GM12892 (cell line): ENCODE measurements around the gene ANKRD44.

Experiments used
- DNase-seq: peaks from one replicate; pipeline ENCODE4 v3.0.0; 2011; ENCODE audit not compliant: insufficient read length
- FAIRE-seq: peaks from 2 replicates; lab custom pipeline; 2011; peaks lifted over from hg19 to GRCh38; lab: Jason Lieb, UNC
- POLR2A ChIP-seq: IDR thresholded peaks from 2 replicates; pipeline ENCODE4 v1.6.1; 2011; ENCODE audit warnings: low read depth, low read length, control low read depth
- POLR2AphosphoS5 ChIP-seq: IDR thresholded peaks from 2 replicates; pipeline ENCODE4 v1.6.1; 2011; ENCODE audit warnings: low read depth, low read length, control low read depth
- TAF1 ChIP-seq: IDR thresholded peaks from 2 replicates; pipeline ENCODE4 v1.6.1; 2011; ENCODE audit warnings: low read depth, mild to moderate bottlenecking, control low read depth, low read length, borderline replicate concordance

Gene ANKRD44

DNA sequence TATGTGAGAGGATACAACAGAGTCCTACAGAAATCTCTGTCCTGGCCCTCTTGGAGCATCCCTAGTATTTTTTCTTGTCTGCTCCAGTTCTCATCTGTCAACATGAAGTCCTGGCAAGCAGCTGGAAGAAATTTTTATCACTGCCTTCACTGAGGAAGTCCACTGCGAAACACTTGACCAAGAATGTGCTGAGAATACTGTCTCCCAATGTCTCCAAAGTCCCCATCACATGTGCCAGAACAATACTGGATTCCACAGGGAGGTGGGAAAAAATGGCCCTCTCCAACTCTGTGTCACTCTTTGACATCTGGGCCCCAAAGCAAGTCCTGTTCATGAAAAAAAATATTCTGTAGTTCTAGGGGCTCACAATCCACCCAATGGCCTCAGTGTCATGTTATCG is 351.3 kb downstream of the ANKRD44 start:
- TF ChIP-seq TAF1 (no peak), POLR2AphosphoS5 (no peak), POLR2A (no peak)
- DNase-seq (no peak), FAIRE-seq (no peak)

DNA sequence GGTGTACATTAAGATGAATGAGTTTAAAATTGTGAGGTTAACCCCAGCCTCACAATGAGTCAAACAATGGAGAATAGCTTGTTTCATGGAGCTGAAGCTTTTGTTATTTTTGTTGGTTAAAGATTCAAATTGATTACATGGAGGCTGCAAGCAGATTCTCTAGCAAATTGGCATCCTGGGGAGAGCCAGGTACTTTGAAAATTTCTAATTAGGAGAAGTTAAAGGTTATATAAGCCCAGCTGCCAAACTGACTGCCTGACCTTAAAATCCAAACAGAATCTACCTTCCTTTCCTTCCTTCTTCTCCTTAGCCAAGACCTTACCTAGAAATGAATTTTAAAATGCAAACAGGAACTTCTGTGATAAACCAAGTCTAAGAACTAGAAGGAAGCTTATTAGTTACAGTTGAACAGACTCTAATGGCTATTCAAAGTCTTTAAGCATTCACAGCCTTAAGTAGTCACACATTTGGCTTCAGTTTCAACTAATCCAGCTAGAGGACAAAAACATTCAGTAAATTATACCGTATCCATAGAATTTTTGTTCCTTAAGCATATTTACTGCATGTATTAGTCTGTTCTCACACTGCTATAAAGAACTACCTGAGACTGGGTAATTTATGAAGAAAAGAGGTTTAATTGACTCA is 352.6 kb downstream of the ANKRD44 start:
- DNase-seq = no peak
- FAIRE-seq = no peak
- TF ChIP-seq TAF1 (no peak), POLR2AphosphoS5 (no peak), POLR2A (no peak)

DNA sequence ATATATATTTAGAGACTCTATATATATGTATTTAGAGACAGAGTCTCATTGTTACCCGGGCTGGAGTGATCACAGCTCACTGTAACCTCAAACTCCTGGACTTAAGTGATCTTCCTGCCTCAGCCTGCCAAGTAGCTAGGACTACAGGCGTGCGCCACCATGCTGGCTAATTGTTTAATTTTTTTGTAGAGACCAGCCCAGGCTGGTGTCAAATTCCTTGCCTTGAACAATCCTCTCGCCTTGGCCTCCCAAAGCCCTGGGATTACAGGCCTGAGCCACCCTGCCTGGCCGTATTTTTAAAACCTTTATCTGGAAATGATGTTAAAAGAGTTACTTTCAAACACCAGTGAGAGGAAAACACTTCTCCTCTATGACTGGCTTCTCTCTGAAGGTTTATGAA is 353.1 kb downstream of the ANKRD44 start:
- TF ChIP-seq POLR2AphosphoS5 (no peak), POLR2A (no peak), TAF1 (no peak)
- no peak for DNase-seq
- FAIRE-seq = no peak

DNA sequence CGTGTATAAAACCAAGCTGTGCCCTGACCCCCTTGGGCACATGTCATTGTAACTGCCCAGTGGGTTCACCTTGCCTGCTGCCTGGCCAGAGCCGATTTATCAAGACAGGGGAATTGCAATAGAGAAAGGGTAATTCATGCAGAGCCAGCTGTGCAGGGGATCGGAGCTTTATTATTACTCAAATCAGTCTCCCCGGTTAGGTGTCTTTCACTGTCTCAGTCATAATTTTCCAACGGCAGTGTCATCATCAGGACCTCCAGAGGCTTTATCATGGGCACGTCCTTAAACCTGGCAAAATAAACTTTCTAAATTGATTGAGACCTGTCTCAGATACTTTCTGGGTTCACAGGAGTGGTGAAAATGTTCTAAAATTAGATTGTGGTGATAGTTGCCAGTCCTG is 354.5 kb downstream of the ANKRD44 start:
- DNase-seq (no peak), FAIRE-seq (no peak)
- no peak for TF ChIP-seq TAF1
- TF ChIP-seq POLR2AphosphoS5 = no peak
- no peak for TF ChIP-seq POLR2A

DNA sequence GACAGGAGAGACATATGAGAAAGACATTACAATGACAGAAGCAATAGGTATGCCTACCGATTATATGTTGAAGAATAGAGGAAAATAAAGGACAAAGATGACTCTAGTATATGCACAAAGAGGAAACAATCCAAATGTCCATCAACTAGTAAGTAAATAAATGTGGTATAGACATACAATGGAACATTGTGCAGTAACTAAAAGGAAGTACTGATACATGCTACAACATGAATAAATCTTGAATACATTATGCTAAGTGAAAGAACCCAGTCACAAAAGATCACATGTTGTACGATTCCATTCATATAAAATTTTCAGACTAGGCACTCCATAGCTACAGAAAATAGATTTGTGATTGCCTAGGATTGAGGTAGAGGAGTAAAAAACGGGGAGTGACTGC is 355.5 kb downstream of the ANKRD44 start:
- TF ChIP-seq POLR2A (no peak), TAF1 (no peak), POLR2AphosphoS5 (no peak)
- DNase-seq (no peak), FAIRE-seq (no peak)

DNA sequence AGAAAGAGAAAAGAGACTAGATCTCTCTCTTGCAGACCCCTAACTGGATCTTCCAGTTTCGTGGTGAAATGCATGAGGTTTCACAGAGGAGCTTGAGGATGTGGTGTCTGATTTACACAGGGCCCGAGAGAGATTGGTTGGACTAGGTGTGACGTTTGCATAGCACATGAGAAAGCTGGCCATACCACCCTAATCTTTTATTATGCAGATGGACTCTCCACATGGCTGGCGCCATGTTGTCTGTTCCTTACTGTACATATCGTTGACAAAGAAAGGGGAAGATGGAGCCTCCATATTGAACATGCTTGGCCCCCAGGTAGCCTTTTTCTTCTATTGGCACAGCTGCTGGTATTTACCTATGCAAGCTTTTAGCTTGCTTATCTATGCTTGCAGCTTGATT is 356.6 kb downstream of the ANKRD44 start:
- no peak for TF ChIP-seq POLR2A
- TF ChIP-seq TAF1 = no peak
- no peak for TF ChIP-seq POLR2AphosphoS5
- FAIRE-seq (no peak), DNase-seq (no peak)

DNA sequence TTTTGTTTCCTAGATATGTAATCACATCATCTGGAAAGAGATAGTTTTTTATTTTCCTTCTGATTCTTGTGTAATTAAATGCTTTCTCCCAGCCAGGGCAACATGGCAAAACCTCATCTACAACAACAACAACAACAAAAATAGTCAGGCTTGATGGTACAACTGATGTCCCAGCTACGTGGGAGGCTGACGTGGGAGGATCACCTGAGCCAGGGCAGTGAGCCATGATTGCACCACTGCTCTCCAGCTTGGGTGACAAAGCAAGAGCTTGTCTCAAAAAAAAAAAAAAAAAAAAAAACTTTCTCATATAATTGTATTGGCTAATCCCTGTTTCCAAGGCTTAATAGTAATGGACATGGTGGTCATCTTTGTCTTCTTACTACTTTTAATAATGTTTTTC is 357.6 kb downstream of the ANKRD44 start:
- DNase-seq (no peak), FAIRE-seq (no peak)
- TF ChIP-seq POLR2A = no peak
- no peak for TF ChIP-seq POLR2AphosphoS5
- no peak for TF ChIP-seq TAF1

DNA sequence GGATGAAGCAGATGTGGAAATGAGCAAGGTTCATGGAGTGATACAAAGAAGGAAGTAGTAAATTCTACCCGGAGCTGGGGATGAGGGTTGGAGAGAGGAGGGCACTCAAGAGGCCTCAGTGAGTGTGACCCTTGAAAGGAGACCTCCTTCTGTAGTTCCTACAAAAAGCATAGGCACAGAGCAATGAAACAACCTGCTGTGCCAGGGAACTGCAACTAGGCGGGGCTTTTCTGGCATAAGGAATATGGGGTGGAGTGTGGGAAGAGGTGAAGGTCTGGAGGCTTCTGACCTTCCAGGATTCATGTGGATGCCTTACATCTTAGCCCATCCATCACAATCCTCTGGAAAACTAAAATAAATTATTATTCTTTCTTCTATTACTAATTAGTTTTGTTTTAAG is 358.6 kb downstream of the ANKRD44 start:
- FAIRE-seq = no peak
- DNase-seq = no peak
- no peak for TF ChIP-seq POLR2AphosphoS5
- TF ChIP-seq POLR2A = no peak
- TF ChIP-seq TAF1 = no peak

DNA sequence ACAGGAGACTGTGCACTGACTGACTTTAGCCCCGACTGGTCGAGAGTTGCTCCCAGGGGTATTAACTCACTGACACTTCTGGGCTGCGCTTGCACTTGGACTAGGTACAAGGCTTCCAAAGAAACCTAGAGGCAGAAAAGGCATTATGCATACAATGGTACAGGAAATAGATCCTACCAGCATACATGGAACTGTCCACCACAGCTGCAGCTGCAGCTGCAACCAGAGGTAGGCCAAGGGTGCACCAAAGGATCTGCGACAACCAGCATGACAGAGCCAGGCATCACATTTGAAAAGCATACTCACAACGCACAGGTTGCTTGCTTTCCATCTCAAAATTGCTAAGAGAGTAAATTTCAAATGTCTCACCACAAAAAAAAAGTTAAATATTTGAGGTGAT is 361.5 kb downstream of the ANKRD44 start:
- DNase-seq (no peak), FAIRE-seq (no peak)
- TF ChIP-seq TAF1 (no peak), POLR2AphosphoS5 (no peak), POLR2A (no peak)

DNA sequence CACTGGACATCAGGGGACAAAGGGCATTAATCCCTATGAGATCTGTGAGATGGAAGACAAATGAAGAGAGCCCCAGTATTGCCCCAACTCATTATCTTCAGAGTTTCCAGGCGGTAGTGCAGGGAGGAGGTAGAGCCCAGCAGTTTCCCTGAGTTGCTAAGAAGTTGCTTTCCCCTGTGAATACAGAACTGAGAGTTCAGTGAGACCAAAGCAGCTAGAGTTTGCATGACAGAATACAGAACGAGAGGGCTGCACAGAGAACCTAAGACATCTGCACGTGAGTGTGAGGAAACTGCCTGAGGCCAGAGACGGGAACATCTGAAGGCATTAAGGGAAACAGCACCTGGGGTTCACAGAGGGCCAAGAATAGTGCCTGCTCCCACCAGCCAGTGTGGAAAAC is 366.0 kb downstream of the ANKRD44 start:
- DNase-seq (peak; percentile 19), FAIRE-seq (peak; percentile 48)

DNA sequence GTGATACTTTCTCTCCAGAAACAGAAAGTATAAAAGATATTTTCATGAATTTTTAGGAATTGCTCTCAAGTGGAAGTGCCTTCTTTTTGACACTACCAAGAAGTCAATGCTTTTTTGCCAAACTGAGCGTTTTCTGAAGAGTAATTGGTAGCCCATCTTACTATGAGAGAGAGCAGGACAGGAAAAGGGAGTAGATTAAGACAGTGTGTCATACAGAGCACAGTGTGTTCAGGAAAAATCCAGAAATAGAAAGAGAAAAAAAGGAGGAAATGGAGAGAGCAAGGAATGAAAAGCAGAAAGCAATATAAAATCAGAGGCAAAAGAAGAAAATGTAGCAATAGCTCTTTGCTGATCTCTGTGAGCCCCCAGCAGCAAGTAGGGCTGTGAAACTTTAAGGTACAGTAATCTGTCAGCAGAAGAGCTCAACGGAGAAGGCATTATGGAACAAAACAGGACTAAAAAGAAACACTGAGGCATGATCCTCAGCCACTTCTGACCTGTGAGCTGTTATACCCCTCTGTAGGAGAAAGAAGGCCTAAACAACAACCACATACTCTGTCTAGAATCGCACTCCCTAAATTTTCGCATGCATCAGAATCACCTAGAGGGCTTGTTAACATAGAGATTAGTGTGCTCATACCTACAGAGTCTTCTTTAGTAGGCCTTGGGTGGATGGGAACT is 369.0 kb downstream of the ANKRD44 start:
- FAIRE-seq (no peak), DNase-seq (no peak)
- TF ChIP-seq POLR2AphosphoS5 = no peak
- TF ChIP-seq POLR2A = no peak

More for the DNA sequence above, 366.0 kb downstream of the ANKRD44 start:
- TF ChIP-seq POLR2AphosphoS5 = no peak
- TF ChIP-seq TAF1 = no peak
- no peak for TF ChIP-seq POLR2A

DNA sequence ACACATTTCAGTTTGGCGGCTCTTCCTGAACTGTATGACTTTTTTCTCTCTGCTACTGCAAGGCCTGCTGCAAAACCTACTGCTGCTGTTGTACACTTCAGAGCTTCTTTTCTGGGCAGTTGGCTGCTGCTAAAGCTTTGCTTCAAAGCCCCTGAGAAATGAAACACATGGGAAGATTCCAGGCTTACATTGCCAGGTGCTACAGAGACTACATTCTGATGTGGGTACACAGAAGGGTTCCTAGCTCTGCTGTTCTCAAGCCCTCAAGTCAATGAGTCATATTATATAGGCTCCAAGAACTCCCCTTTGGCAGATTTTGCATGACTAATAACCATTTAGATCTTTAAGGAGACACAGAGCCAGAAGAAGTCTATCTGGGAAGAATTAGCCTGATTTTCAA is 371.2 kb downstream of the ANKRD44 start:
- DNase-seq (no peak), FAIRE-seq (no peak)
- TF ChIP-seq POLR2A = no peak
- TF ChIP-seq POLR2AphosphoS5 = no peak
- TF ChIP-seq TAF1 = no peak
